K562 (cell line): ENCODE data around the gene SCG3. TPM values are rescaled to one million over a fixed set of nuclear protein-coding genes. Genes with fewer than 3 reads are reported as not detected.

Experiments
- ARID1B ChIP-seq: fragments of 450-650 bp; IDR thresholded peaks from 2 replicates; pipeline ENCODE4 v1.6.1; 2016; ENCODE audit warnings: antibody characterized with exemption, mild to moderate bottlenecking, inconsistent platforms
- CBFA2T2 ChIP-seq: fragments of 450-650 bp; conservative IDR thresholded peaks from 2 replicates; pipeline ENCODE4 v1.6.1; 2017; ENCODE audit warnings: mild to moderate bottlenecking
- CBFA2T3 ChIP-seq: fragments of 450-650 bp; IDR thresholded peaks from 2 replicates; pipeline ENCODE4 v1.6.1; 2017
- DPF2 ChIP-seq: fragments of 450-650 bp; IDR thresholded peaks from 2 replicates; pipeline ENCODE4 v1.6.1; 2016
- FOS ChIP-seq: IDR thresholded peaks from 3 replicates; pipeline ENCODE4 v1.6.1; 2011; ENCODE audit not compliant: insufficient read length; ENCODE audit errors: extremely low read depth
- HDAC8 ChIP-seq: fragments of 450-650 bp; IDR thresholded peaks from 2 replicates; pipeline ENCODE4 v1.6.1; 2016; ENCODE audit warnings: mild to moderate bottlenecking, missing genetic modification characterization, moderate library complexity, missing compliant biosample characterization
- KDM1A ChIP-seq, 2 experiments: fragments of 450-650 bp; IDR thresholded peaks; 2 replicates each; pipeline ENCODE4 v1.6.1; 2016; ENCODE audit warnings: mild to moderate bottlenecking in 2 of 2
- MTA2 ChIP-seq: fragments of 450-650 bp; IDR thresholded peaks from 2 replicates; pipeline ENCODE4 v1.6.1; 2016; ENCODE audit warnings: low read depth
- MTA3 ChIP-seq: fragments of 450-650 bp; formaldehyde crosslinking; IDR thresholded peaks from 2 replicates; pipeline ENCODE4 v1.6.1; 2017; ENCODE audit warnings: mild to moderate bottlenecking, borderline replicate concordance
- NCOA1 ChIP-seq: fragments of 450-650 bp; IDR thresholded peaks from 2 replicates; pipeline ENCODE4 v1.6.1; 2016; ENCODE audit warnings: low read depth
- NFIC ChIP-seq: fragments of 450-650 bp; IDR thresholded peaks from 2 replicates; pipeline ENCODE4 v1.6.1; 2017; ENCODE audit warnings: mild to moderate bottlenecking, inconsistent platforms
- RCOR1 ChIP-seq, 2 experiments: IDR thresholded peaks; 2 replicates each; pipeline ENCODE4 v1.6.1; 2012; ENCODE audit warnings: low read depth in 2 of 2, low read length in 2 of 2, borderline replicate concordance in 1 of 2, improper control_type of control experiment in 1 of 2
- TCF3 ChIP-seq: sonication (generic); formaldehyde crosslinking; IDR thresholded peaks from 2 replicates; pipeline ENCODE4 v1.4.0; 2020; ENCODE audit warnings: mild to moderate bottlenecking, missing genetic modification reagents
- polyA plus RNA-seq, 8 experiments: library from polyadenylated mRNA; depleted of rRNA in 4 of 8; stranded (reverse) in 5 of 8; unstranded in 3 of 8; fragments of >200 nt; fragmentation: Nextera tagmentation in 2 of 8; fragmentation: Illumina TruSeq in 1 of 8; extraction: Ambion mirVana in 2 of 8; extraction: Trizol in 1 of 8; gene quantifications; 2 replicates each; pipeline versions ENCODE4 v1.2.1 to v1.2.3, GENCODE V29; 2011 to 2014; ENCODE audit warnings: inconsistent platforms in 1 of 8, missing spikeins in 1 of 8
- total RNA-seq, 7 experiments: library from RNA; depleted of rRNA in 6 of 7; stranded (reverse); fragments of >200 nt in 6 of 7; fragmentation: Illumina TruSeq in 2 of 7; extraction: Trizol in 2 of 7; gene quantifications; 2 replicates each; pipeline versions ENCODE4 v1.2.1 to v1.2.3, GENCODE V29; 2011 to 2021; ENCODE audit warnings: low replicate concordance in 1 of 7
- TF ChIP-seq, protein P1 (sequence below), 2 experiments: IDR thresholded peaks in 1 of 2; conservative IDR thresholded peaks in 1 of 2; 2 replicates each; pipeline ENCODE4 v1.6.1; 2016; ENCODE audit warnings: low read depth in 2 of 2, mild to moderate bottlenecking in 1 of 2, missing compliant biosample characterization in 1 of 2, missing genetic modification characterization in 1 of 2, moderate library complexity in 1 of 2
- TF ChIP-seq, protein P2 (sequence below), 2 experiments: fragments of 450-650 bp in 1 of 2; sonication (generic) in 1 of 2; formaldehyde crosslinking in 1 of 2; IDR thresholded peaks in 1 of 2; conservative IDR thresholded peaks in 1 of 2; 2 replicates each; pipeline versions ENCODE4 v1.6.1 to v1.8.1; 2016 to 2023; ENCODE audit warnings: mild to moderate bottlenecking in 2 of 2, moderate library complexity in 2 of 2, inconsistent platforms in 1 of 2, missing genetic modification reagents in 1 of 2
- TF ChIP-seq, protein P3 (sequence below), 3 experiments: IDR thresholded peaks in 2 of 3; conservative IDR thresholded peaks in 1 of 3; 2 replicates each; pipeline ENCODE4 v1.5.1; 2011 to 2012; ENCODE audit warnings: low read length in 3 of 3, mild to moderate bottlenecking in 3 of 3, control low read depth in 2 of 3, improper control_type of control experiment in 1 of 3, inconsistent platforms in 1 of 3, low read depth in 1 of 3, mixed read lengths in 1 of 3, moderate library complexity in 1 of 3; ENCODE audit not compliant: insufficient read depth in 2 of 3
- TF ChIP-seq, protein P4 (sequence below), 2 experiments: fragments of 150-350 bp in 1 of 2; IDR thresholded peaks; 2 replicates each; pipeline ENCODE4 v1.6.1; 2012 to 2016; ENCODE audit warnings: low read depth in 2 of 2, low read length in 2 of 2, mild to moderate bottlenecking in 1 of 2, moderate library complexity in 1 of 2

The SCG3 gene
- total and polyA plus RNA-seq, 9 of the 15 experiments (the other 6 are each of a cell fraction or from before 2014, with no cell fraction given): 13.0 to 43.8 (median 21.0) TPM

DNA sequence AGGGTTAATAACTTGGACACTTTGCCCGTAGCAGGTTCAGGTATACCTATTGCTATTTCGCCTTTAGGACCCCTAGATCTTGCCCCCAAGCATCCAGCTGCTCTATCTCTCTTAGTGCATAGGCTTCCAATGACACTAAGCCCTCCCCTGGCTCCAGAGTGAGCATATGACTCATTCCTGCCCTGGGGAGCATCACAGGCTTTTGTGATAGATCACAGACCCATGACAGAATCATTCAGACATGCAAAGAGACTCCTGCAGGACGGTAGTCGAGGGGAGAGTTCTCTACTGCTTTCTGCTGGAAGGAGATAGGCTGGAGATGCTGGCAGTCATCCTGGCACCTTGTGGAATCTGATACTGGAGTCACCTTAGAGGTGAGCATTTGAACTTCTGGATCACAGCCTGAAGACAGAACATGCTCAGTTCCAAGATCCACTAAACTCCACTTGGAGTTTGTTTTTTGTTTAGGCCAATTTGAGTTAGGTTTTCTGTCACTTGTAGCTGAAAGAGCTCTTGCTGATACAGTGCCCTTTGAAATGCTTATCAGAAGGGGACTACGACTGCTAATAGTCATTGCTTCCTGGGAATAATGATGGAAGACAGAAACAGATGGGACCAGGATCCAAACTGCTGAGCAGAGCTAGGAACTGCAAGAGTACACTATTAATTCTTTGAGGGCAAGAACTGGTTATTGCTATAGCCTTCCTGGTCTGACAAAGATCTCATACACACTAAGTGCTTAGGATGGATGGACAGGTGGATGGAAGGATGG is 45.2 kb downstream of the SCG3 start (continued):
- TF ChIP-seq, protein P1, sequence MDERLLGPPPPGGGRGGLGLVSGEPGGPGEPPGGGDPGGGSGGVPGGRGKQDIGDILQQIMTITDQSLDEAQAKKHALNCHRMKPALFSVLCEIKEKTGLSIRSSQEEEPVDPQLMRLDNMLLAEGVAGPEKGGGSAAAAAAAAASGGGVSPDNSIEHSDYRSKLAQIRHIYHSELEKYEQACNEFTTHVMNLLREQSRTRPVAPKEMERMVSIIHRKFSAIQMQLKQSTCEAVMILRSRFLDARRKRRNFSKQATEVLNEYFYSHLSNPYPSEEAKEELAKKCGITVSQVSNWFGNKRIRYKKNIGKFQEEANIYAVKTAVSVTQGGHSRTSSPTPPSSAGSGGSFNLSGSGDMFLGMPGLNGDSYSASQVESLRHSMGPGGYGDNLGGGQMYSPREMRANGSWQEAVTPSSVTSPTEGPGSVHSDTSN (CRISPR knock-in tag; IDR thresholded peaks at IDR 0.05; ENCODE audit: low read depth): no peak
- TF ChIP-seq, protein P1 (tag; conservative IDR thresholded peaks at IDR 0.05; ENCODE audit: low read depth): peak; percentile 78
- TF ChIP-seq, protein P2, sequence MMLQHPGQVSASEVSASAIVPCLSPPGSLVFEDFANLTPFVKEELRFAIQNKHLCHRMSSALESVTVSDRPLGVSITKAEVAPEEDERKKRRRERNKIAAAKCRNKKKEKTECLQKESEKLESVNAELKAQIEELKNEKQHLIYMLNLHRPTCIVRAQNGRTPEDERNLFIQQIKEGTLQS (IDR thresholded peaks at IDR 0.05): peak; percentile 93
- TF ChIP-seq, protein P2 (CRISPR knock-in tag; conservative IDR thresholded peaks at IDR 0.05): no peak
- TF ChIP-seq CBFA2T3 (peak; percentile 79), MTA3 (no peak; the same call in 1 of the 2 replicates), KDM1A (IDR thresholded peaks at IDR 0.05) (peak in 1 of 2 experiments; percentile 59; a peak in 2 of 4 replicates), CBFA2T2 (peak; percentile 63), DPF2 (peak; percentile 76), TCF3 (CRISPR knock-in tag) (peak; percentile 63), MTA2 (peak; percentile 32; the same call in 1 of the 2 replicates), RCOR1 (IDR thresholded peaks at IDR 0.05; ENCODE audit: borderline replicate concordance in 1 of 2, low read depth in 2 of 2, low read length in 2 of 2) (peak in 1 of 2 experiments; percentile 70; a peak in 1 of 4 replicates), FOS (peak; percentile 11), NFIC (peak; percentile 26; the same call in 1 of the 2 replicates), ARID1B (peak; percentile 71), NCOA1 (peak; percentile 36; the same call in 1 of the 2 replicates), HDAC8 (tag) (no peak)
- TF ChIP-seq, protein P3, sequence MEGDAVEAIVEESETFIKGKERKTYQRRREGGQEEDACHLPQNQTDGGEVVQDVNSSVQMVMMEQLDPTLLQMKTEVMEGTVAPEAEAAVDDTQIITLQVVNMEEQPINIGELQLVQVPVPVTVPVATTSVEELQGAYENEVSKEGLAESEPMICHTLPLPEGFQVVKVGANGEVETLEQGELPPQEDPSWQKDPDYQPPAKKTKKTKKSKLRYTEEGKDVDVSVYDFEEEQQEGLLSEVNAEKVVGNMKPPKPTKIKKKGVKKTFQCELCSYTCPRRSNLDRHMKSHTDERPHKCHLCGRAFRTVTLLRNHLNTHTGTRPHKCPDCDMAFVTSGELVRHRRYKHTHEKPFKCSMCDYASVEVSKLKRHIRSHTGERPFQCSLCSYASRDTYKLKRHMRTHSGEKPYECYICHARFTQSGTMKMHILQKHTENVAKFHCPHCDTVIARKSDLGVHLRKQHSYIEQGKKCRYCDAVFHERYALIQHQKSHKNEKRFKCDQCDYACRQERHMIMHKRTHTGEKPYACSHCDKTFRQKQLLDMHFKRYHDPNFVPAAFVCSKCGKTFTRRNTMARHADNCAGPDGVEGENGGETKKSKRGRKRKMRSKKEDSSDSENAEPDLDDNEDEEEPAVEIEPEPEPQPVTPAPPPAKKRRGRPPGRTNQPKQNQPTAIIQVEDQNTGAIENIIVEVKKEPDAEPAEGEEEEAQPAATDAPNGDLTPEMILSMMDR (IDR thresholded peaks at IDR 0.05 in 2 of 3, conservative IDR thresholded peaks at IDR 0.05 in 1 of 3; ENCODE audit: insufficient read depth in 2 of 3, low read depth in 1 of 3, low read length in 3 of 3): no peak
- TF ChIP-seq, protein P4, sequence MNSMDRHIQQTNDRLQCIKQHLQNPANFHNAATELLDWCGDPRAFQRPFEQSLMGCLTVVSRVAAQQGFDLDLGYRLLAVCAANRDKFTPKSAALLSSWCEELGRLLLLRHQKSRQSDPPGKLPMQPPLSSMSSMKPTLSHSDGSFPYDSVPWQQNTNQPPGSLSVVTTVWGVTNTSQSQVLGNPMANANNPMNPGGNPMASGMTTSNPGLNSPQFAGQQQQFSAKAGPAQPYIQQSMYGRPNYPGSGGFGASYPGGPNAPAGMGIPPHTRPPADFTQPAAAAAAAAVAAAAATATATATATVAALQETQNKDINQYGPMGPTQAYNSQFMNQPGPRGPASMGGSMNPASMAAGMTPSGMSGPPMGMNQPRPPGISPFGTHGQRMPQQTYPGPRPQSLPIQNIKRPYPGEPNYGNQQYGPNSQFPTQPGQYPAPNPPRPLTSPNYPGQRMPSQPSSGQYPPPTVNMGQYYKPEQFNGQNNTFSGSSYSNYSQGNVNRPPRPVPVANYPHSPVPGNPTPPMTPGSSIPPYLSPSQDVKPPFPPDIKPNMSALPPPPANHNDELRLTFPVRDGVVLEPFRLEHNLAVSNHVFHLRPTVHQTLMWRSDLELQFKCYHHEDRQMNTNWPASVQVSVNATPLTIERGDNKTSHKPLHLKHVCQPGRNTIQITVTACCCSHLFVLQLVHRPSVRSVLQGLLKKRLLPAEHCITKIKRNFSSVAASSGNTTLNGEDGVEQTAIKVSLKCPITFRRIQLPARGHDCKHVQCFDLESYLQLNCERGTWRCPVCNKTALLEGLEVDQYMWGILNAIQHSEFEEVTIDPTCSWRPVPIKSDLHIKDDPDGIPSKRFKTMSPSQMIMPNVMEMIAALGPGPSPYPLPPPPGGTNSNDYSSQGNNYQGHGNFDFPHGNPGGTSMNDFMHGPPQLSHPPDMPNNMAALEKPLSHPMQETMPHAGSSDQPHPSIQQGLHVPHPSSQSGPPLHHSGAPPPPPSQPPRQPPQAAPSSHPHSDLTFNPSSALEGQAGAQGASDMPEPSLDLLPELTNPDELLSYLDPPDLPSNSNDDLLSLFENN (IDR thresholded peaks at IDR 0.05; ENCODE audit: low read depth in 2 of 2, low read length in 2 of 2): no peak
